ENCODE data around the gene RHOD. TPM values are rescaled to one million over a fixed set of nuclear protein-coding genes. Genes with fewer than 3 reads are reported as not detected.

RHOD gene
- total RNA-seq, 1 experiment from 2014 or later: 17.1 TPM

DNA sequence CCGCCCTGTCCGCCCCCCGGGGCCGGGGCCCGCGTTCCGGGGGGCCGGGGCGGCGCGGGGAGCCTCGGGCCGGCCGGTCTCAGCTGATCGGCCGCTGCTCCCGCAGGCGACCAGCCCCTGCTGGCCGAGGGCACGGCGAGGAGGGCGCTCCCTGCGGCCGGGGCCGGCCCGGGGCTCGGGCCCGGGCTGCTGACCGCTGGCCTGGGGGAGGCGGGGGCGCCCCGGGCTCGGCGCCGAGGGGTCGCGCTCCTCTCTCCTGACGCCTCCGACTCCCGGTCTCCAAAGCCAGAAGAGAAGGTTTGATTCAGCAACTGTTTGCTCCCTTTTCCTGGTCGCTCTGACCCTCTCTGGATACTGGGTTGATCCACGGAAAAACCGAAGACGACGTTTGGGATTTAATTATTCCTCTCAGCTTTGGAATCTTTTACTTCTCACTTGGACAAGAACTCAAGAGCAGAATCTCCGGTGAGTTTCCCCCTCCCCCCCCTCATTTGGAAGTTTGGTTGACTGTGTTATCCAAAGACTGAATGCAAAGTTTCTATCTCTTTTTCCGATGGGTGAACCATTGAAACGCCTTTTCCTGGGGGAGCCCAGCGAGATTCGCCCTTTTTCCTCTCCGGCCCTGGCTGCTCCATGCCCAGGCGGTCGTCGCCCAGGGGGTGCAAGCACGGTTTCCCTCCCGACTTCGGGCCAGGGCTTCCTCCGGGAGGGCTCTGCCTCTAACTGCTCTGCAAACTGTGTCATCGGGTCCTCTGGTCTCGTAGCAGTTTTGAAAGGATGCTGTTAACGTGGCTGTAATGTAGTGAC is 63.1 kb downstream of the RHOD start:
- CTCF ChIA-PET: interaction anchor here (0.5 to 1.7 kb wide), 26 partner anchors 9 to 561 kb away, joined by 3 to 10 read pairs (median 4); partner anchors contain the start of gene SSH3
- peak overlapping the region; percentile 96 for H3K27ac Mint-ChIP-seq (ENCODE audit: unreplicated experiment)
- POLR2A ChIA-PET: interaction anchor here (0.6 to 2.2 kb wide), 7 partner anchors 9 to 169 kb away, joined by 3 to 17 read pairs (median 3); no protein-coding TSS in a partner anchor
- Histone ChIP-seq H3K4me3 (ENCODE audit: low read depth, low read length) (peak overlapping the region; percentile 92), H3K36me3 (ENCODE audit: control insufficient read depth, insufficient read depth, low read length) (no peaks in the 10 kb centered on the region), H3K9me3 (no peaks in the 10 kb centered on the region), H3K4me1 (peaks cover 50% of the 10 kb centered on the region), H3K27me3 (replicated peaks; ENCODE audit: control insufficient read depth, insufficient read depth, low read length) (no peaks in the 10 kb centered on the region)
- intact Hi-C loops (cut with micrococcal nuclease; ENCODE audit: unreplicated experiment): loop anchor here (2.0 to 10.0 kb wide), 6 partner anchors 37 to 385 kb away; partner anchors contain the start of genes CDK2AP2, PC and PITPNM1
- no peaks in the 10 kb centered on the region for H3K27me3 Mint-ChIP-seq (ENCODE audit: insufficient read depth, unreplicated experiment)
- TF ChIP-seq, protein P1, sequence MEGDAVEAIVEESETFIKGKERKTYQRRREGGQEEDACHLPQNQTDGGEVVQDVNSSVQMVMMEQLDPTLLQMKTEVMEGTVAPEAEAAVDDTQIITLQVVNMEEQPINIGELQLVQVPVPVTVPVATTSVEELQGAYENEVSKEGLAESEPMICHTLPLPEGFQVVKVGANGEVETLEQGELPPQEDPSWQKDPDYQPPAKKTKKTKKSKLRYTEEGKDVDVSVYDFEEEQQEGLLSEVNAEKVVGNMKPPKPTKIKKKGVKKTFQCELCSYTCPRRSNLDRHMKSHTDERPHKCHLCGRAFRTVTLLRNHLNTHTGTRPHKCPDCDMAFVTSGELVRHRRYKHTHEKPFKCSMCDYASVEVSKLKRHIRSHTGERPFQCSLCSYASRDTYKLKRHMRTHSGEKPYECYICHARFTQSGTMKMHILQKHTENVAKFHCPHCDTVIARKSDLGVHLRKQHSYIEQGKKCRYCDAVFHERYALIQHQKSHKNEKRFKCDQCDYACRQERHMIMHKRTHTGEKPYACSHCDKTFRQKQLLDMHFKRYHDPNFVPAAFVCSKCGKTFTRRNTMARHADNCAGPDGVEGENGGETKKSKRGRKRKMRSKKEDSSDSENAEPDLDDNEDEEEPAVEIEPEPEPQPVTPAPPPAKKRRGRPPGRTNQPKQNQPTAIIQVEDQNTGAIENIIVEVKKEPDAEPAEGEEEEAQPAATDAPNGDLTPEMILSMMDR (IDR thresholded peaks at IDR 0.05; ENCODE audit: insufficient read depth in 1 of 2, low read depth in 1 of 2, low read length in 1 of 2, severe bottlenecking in 1 of 2, unreplicated experiment in 1 of 2): no peak
- BruUV-seq (replicated peaks): no TSS peak
- H3K36me3 Mint-ChIP-seq (ENCODE audit: insufficient read depth, unreplicated experiment): peaks cover 54% of the 10 kb centered on the region
- no peaks in the 10 kb centered on the region for H3K9me3 Mint-ChIP-seq (ENCODE audit: unreplicated experiment)
- peaks cover 16% of the 10 kb centered on the region for H3K4me1 Mint-ChIP-seq (ENCODE audit: low read depth, unreplicated experiment)
- H3K4me3 Mint-ChIP-seq (ENCODE audit: unreplicated experiment): peak overlapping the region; percentile 99
- DNase-seq: peak; percentile 55 to 74

DNA sequence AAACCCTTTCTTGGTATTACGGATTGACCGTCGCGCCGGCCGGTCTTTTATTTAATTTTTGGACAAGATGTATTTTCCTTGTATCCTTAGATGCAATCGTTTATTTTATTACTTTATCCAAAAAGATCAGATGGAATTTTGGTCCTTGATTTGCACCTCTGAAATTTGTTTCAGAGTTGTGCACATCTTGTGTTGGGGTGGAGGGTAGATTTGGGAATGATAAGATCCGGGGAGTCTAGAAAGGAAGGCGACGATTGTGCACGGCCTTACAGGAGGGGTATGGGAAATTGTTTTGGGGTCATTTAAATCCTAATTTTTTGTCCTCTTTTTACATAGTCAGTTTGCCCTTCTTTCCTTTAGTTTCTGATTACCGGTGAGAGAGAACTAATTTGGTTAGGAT is 63.8 kb downstream of the RHOD start:
- Histone ChIP-seq H3K36me3 (ENCODE audit: control insufficient read depth, insufficient read depth, low read length) (no peaks in the 10 kb centered on the region), H3K4me3 (ENCODE audit: low read depth, low read length) (peak overlapping the region; percentile 92), H3K9me3 (no peaks in the 10 kb centered on the region), H3K4me1 (peaks cover 44% of the 10 kb centered on the region), H3K27me3 (replicated peaks; ENCODE audit: control insufficient read depth, insufficient read depth, low read length) (no peaks in the 10 kb centered on the region)
- H3K4me3 Mint-ChIP-seq (ENCODE audit: unreplicated experiment): peak overlapping the region; percentile 99
- H3K4me1 Mint-ChIP-seq (ENCODE audit: low read depth, unreplicated experiment): peaks cover 16% of the 10 kb centered on the region
- H3K27me3 Mint-ChIP-seq (ENCODE audit: insufficient read depth, unreplicated experiment): no peaks in the 10 kb centered on the region
- peak overlapping the region; percentile 96 for H3K27ac Mint-ChIP-seq (ENCODE audit: unreplicated experiment)
- intact Hi-C loops (cut with micrococcal nuclease; ENCODE audit: unreplicated experiment): loop anchor here (2.0 kb wide), 1 partner anchor 162 kb away; the partner anchor contains the start of gene PC
- ChIA-PET POLR2A (interaction anchor here (0.7 kb wide), 1 partner anchor 569 kb away, joined by 3 read pairs; no protein-coding TSS in a partner anchor), CTCF (no interaction called here)
- no peaks in the 10 kb centered on the region for H3K9me3 Mint-ChIP-seq (ENCODE audit: unreplicated experiment)
- TF ChIP-seq, protein P1 (IDR thresholded peaks at IDR 0.05; ENCODE audit: insufficient read depth in 1 of 2, low read depth in 1 of 2, low read length in 1 of 2, severe bottlenecking in 1 of 2, unreplicated experiment in 1 of 2): no peak
- no TSS peak for BruUV-seq (replicated peaks)
- peak in 1 of 2 experiments; percentile 17 for DNase-seq
- peaks cover 61% of the 10 kb centered on the region for H3K36me3 Mint-ChIP-seq (ENCODE audit: insufficient read depth, unreplicated experiment)

DNA sequence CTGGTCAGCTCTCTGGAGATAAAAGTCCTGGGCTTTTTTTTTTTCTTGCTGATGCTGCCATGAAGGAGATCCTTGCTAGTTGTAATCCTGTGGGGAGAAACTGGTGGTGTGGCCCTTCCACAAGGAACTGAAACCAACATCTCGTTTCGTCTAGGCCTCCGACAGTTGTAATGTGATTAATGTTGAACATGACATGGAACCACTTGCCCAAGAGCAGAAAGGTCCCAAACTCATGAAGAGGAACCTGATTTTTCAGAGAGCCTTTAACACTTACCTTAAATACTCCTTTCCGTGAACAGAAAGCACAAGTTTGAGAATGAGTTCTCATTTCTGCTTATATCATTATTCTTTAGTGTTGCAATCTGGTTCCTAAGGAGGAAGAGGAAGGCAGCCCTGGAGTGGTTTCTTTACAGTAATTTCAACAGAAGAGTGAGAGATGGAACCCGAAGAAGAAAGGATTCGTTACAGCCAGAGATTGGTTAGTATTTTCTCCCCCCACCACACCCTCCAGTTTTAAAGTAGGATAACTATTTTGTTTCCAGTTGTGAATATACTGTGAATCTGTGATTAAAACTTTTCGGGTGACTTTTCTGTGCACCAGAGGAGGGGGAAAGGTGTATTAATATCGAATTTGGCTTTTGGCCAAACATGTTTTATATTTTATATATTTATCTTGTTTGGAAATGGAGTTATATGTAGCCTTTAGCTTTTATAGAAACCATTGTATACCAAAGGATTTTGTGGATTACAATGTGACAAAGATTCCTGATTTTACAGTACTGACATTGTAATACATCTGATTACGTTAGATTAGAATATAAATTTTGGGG is 64.4 kb downstream of the RHOD start:
- intact Hi-C loops (cut with micrococcal nuclease; ENCODE audit: unreplicated experiment): loop anchor here (2.0 kb wide), 1 partner anchor 162 kb away; the partner anchor contains the start of gene PC
- ChIA-PET POLR2A (interaction anchor here (0.7 kb wide), 1 partner anchor 569 kb away, joined by 3 read pairs; no protein-coding TSS in a partner anchor), CTCF (no interaction called here)
- H3K4me1 ChIP-seq: peaks cover 42% of the 10 kb centered on the region
- DNase-seq: peak; percentile 20 to 27
- Mint-ChIP-seq H3K4me1 (ENCODE audit: low read depth, unreplicated experiment) (peaks cover 16% of the 10 kb centered on the region), H3K36me3 (ENCODE audit: insufficient read depth, unreplicated experiment) (peaks cover 67% of the 10 kb centered on the region), H3K9me3 (ENCODE audit: unreplicated experiment) (no peaks in the 10 kb centered on the region), H3K4me3 (ENCODE audit: unreplicated experiment) (peak overlapping the region; percentile 99), H3K27ac (ENCODE audit: unreplicated experiment) (peak overlapping the region; percentile 96), H3K27me3 (ENCODE audit: insufficient read depth, unreplicated experiment) (no peaks in the 10 kb centered on the region)
- H3K36me3 ChIP-seq (ENCODE audit: control insufficient read depth, insufficient read depth, low read length): no peaks in the 10 kb centered on the region
- H3K27me3 ChIP-seq (replicated peaks; ENCODE audit: control insufficient read depth, insufficient read depth, low read length): no peaks in the 10 kb centered on the region
- TF ChIP-seq, protein P1 (IDR thresholded peaks at IDR 0.05; ENCODE audit: insufficient read depth in 1 of 2, low read depth in 1 of 2, low read length in 1 of 2, severe bottlenecking in 1 of 2, unreplicated experiment in 1 of 2): no peak
- peak overlapping the region; percentile 92 for H3K4me3 ChIP-seq (ENCODE audit: low read depth, low read length)
- H3K9me3 ChIP-seq: no peaks in the 10 kb centered on the region
- no TSS peak for BruUV-seq (replicated peaks)
